Esophagus muscularis mucosa (tissue), 3 donors: Measurements from ENCODE around the gene WDR35.

Source experiments
- CTCF ChIP-seq, 3 experiments: fragments of 200-600 bp in 2 of 3; fragments of 450-650 bp in 1 of 3; sonication (generic) in 2 of 3; IDR thresholded peaks; one replicate each; pipeline ENCODE4 v1.5.1; 2017 to 2019; ENCODE audit warnings: antibody characterized with exemption in 3 of 3, mild to moderate bottlenecking in 2 of 3, moderate library complexity in 1 of 3
- POLR2A ChIP-seq: fragments of 450-650 bp; IDR thresholded peaks from one replicate; pipeline ENCODE4 v1.6.1; 2017; ENCODE audit warnings: antibody characterized with exemption, moderate library complexity, mild to moderate bottlenecking, low read depth

GRCh38 chr2:19871836-19872235, 118.1 kb downstream of the WDR35 start:
- no peak for TF ChIP-seq CTCF (IDR thresholded peaks at IDR 0.05)
- no peak for TF ChIP-seq POLR2A
